GM19397 (cell line): ENCODE measurements around the gene ANP32E.
"Not testable (repeated sequence)": the region's sequence is repeated elsewhere in the genome, so short reads cannot be mapped to it uniquely, and the experiment has no call there.

ENCODE experiments used
- ATAC-seq: cut with Tn5 transposase; IDR thresholded peaks from one replicate; pipeline ENCODE4 v1.9.1; 2021; ENCODE audit warnings: mild to moderate bottlenecking, moderate library complexity; ENCODE audit not compliant: unreplicated experiment

ANP32E gene

GRCh38 chr1:150257624-150258585, 22.0 kb upstream of the ANP32E start, which contains the start of gene CA14:
CA14 (plus strand) TSS chr1:150257774; CDS start chr1:150258129, 355 bp downstream.
- ATAC-seq, result no peak

GRCh38 chr1:150256554-150257341, 20.8 kb upstream of the ANP32E start:
- no peak for ATAC-seq

DNA sequence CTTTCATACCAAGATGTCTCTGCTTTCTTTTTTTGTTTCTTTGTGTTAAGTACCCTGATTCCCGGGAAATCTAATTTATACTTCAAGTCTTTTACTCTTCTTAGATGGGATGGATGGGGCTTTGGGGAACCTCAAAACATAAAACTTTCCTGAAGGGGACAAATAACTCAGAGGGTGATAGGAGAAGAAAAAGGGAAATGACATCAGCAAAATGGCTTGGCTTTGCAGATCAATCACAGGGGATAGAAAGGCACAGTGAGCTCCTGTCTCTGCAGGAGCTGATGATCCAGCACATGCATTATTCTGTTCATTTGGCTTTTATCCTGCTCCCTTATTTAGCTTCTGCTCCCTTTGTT, 20.3 kb upstream of the ANP32E start:
- ATAC-seq, result no peak

DNA sequence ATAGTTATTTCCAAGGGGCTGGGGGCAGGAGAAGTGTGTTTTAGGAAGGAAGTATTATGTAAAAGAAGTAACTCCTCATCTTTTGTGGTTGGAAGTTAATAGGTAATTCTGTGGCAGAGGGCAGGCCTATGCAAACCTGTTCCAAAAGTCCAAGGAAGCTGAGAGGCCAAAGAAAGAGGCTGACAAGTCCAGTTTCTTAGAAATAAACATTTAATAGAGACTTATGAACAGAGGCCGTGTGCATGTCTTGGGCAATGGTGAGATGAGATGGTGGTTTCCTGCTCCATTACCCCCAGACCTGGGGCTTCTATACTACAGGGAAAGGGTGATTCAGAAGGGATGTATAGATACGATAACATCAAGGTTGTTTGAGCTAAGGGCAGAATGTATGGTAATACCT, 14.0 kb upstream of the ANP32E start:
- no peak for ATAC-seq

- no peak for ATAC-seq
Observed at GRCh38 chr1:150243003-150243402, 7.1 kb upstream of the ANP32E start.

DNA sequence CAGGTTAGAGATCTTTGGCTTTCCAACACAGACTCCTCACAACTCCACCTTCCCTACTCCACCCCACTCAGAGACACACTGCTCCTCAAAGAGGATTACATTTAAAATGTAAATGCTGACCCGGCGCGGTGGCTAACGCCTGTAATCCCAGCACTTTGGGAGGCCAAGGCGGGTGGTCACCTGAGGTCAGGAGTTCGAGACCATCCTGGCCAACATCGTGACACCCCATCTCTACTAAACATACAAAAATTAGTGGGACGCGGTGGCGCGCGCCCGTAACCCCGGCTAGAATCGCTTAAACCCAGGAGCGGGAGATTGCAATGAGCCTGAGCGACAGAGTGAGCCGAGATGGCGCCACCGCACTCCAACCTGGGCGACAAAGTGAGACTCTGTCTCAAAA, 1.8 kb upstream of the ANP32E start:
- no peak for ATAC-seq

GRCh38 chr1:150237176-150237575, 1.3 kb upstream of the ANP32E start:
- not testable (repeated sequence) for ATAC-seq

DNA sequence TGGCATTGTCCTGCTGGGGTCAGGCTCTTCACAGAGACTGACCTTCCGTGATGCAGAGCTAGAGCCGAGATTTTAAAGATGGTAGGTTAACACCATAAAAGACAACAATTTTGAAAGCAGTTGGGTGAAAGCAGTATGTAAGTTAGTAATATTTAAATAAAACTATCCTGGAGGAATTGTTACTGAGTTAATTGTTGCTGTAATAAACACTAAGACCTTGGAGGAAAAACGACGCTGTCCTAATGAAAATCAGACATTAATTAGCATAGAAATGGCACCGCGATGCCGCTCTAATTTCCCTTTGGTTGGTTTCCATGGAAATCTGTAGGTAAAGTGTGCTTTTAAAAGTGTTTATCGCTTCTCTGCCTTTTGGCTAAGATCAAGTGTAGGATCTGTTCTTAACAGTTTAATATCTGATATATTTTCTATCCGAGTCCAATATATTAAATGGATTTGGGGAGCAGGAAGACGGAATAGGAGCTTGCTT, 745 bp upstream of the ANP32E start:
- no peak for ATAC-seq

GRCh38 chr1:150235294-150235851, 539 bp downstream of the ANP32E start:
- ATAC-seq, result peak; percentile 2

GRCh38 chr1:150234566-150235293, 1.2 kb downstream of the ANP32E start:
- peak; percentile 48 for ATAC-seq

- ATAC-seq, result no peak
Observed at GRCh38 chr1:150234309-150234565, 1.7 kb downstream of the ANP32E start.

DNA sequence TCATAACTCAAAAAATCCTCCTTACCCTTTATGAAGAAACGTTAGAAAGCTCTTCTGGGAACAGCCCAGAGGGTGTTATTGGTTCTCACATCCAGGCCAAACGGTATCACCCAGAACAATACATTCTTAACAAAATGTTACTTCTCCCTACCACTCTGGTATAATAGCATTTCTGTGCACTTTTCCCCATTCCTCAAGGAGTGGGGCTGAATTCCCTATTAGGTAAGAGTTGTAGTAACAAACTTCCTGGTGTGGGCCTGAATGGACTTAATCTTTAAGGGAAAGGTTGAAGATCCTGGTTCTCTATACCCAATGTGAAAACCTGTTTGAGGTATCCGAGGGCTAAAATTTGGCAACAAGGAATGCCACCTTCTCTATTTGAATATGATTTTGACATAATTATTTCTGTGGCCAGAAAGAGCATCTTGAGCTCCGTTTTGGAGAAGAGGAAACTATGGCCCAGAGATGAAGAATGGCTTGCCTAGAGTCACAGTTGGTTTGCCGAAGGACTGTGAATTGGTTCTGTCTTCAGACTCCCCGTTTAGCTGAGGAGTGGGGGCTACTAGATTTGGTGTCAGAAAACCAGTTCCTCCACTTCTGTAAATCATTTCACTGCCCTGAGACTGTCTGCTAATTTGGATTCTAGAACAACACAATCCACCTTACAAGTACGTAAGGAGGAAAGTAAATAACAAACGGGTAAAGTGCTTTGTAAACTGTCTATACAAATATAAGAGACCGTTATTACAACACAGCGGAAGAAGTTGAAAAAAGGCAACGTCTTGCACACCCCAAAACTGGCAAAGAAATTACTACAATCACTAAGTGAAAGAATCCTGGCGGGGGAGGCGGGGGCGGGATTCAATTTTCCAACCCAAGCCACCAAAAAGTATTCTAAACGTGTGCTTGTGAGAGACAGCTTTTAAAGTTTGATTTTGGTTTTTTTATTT, 2.3 kb downstream of the ANP32E start:
- no peak for ATAC-seq

DNA sequence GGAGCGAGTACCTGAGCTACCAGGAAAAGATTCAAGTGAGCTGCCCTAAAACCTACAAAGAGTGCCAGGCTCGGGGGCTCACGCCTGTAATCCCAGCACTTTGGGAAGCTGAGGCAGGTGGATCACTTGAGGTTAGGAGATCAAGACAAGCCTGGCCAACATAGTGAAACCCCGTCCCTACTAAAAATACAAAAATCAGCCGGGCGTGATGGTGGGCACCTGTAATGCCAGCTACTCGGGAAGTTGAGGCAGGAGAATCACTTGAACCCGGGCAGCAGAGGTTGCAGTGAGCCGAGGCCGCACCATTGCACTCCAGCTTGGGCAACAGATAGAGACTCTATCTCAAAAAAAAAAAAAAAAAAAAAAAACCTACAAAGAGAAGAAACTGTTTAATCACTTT, 3.0 kb downstream of the ANP32E start:
- not testable (repeated sequence) for ATAC-seq

DNA sequence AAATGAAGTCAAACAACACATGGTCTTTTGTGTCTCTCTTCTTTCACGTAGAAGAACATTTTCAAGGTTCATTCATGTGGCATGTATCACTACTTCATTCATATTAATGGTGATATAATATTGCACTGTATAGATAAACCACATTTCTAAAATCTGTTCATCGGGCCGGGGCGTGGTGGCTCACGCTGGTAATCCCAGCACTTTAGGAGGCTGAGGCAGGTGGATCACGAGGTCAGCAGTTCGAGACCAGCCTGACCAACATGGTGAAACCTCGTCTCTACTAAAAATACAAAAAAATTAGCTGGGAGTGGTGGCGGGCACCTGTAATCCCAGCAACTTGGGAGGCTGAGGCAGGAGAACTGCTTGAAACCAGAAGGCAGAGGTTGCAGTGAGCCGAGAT, 7.7 kb downstream of the ANP32E start:
- not testable (repeated sequence) for ATAC-seq

DNA sequence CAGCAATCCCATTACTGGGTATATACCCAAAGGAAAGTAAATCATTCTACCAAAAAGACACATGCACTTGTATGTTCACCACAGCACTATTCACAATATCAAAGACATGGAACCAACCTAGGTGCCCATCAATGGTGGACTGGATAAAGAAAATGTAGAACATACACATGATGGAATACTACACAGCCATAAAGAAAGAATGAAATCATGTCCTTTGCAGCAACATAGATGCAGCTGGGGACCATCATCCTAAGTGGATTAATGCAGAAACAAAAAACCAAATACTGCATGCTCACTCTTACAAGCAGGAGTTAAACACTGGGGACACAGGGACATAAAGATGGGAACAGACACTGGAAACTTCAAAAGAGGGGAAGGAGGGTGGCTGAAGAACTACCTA, 8.7 kb downstream of the ANP32E start:
- ATAC-seq, result no peak

- no peak for ATAC-seq
Observed at GRCh38 chr1:150226486-150226885, 9.4 kb downstream of the ANP32E start.

DNA sequence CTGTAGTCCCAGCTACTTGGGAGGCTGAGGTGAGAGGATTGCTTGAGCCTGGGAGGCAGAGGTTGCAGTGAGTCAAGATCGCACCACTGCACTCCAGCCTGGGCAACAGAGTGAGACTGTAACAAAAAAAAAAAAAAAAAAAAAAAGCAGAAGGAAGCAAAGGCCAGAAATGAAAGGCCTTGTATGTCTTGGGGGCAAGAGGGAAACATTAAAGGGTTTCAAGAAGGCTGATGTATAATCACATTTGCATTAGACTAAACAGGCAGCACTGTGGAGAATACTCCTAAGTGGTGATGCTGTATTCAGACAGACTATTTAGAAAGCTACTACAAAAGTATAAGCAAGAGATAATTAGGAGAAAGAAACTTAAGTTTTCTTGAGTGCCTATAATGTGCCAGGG, 10.4 kb downstream of the ANP32E start:
- ATAC-seq, result no peak

DNA sequence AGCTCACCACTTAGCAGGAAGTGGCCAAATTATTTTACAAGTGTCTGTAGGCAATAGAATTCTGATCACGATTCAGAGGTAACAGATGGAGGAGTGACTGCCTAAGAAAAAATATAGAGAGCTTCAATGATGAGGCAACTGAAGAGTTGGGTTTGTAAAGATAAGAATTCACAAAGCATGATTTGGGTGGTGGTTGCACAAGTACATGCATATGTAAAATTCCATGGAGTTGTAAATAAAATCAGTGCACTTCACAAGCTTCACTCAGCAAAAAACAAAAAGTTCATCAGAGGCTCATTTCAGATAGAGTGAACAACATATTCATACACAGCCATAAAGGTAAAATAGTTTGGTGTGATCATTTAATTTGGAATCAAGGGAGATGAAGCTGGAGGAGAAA, 10.9 kb downstream of the ANP32E start:
- ATAC-seq, result no peak

DNA sequence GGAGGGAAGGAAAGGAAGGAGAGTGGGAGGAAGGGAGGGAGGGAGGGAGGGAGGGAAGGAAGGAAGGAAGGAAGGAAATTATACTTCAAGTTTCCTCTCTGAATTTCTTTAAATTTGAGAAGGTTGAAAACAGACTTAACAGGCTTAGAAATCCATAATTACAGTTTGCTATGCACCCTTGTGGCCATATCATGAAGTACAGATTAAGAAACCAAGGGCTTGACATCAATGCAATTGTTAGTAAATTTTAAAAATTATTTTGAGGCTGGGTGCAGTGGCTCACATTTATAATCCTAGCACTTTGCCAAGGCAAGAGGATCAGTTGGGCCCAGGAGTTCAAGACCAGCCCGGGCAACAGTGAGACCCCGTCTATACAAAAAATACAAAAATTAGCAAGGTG, 14.4 kb downstream of the ANP32E start:
- no peak for ATAC-seq

- not testable (repeated sequence) for ATAC-seq
Observed at GRCh38 chr1:150215855-150216254, 20.1 kb downstream of the ANP32E start.
